ENCODE measurements around the gene RFXAP. TPM values are rescaled to one million over a fixed set of nuclear protein-coding genes. Genes with fewer than 3 reads are reported as not detected.

Gene RFXAP, protein sequence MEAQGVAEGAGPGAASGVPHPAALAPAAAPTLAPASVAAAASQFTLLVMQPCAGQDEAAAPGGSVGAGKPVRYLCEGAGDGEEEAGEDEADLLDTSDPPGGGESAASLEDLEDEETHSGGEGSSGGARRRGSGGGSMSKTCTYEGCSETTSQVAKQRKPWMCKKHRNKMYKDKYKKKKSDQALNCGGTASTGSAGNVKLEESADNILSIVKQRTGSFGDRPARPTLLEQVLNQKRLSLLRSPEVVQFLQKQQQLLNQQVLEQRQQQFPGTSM
- total RNA-seq (10 to 100 TPM; 10.2 to 11.7 TPM), polyA plus RNA-seq (3.3 TPM)

DNA sequence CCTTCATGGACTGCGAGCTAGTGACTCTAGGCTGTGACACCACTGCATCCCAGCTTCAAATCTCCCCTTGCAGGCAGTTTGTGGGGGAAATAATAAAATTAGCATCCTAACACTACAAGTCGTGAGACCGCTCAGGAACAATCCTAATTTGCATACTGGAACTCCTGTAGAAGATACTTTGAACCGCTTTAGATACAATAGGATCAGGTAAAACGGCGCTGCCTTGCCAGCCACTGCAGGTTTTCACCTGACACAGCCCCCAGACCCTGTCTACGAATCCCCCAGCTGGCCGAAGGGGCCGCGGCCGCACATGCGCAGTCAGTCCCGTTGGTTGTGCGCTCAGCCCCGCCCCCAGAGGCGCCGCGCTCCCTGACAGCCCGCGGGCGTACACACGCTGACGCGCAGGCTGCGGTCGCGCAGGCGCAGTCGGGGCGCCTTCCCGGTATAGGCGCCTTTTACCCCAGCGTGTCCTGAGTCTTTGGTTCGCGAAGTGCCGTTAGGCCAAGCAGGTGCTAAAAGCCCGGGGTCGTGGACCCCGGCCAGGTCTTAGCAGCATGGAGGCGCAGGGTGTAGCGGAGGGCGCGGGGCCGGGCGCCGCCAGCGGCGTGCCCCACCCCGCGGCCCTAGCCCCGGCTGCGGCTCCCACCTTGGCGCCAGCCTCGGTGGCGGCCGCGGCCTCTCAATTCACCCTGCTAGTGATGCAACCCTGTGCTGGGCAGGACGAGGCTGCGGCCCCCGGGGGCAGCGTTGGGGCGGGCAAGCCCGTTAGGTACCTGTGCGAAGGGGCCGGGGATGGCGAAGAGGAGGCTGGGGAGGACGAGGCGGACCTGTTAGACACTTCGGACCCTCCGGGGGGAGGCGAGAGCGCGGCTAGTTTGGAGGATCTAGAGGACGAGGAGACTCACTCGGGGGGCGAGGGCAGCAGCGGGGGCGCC is at the start of gene RFXAP:
TSS of gene RFXAP (plus strand) at position 419 of the 935 bp plus-strand sequence. CDS start at position 555, 136 bp downstream.
- peaks cover 0 to 14% (median 0%) of the 10 kb centered on the region in 3 donors for H3K36me3 Mint-ChIP-seq
- ChIA-PET POLR2A (interaction anchor here (1.0 kb wide), 1 partner anchor 181 kb away, joined by 3 read pairs; the partner anchor contains the start of gene EXOSC8), CTCF (interaction anchor here (1.0 kb wide), 1 partner anchor 8 kb away, joined by 4 read pairs; no protein-coding TSS in a partner anchor)

DNA sequence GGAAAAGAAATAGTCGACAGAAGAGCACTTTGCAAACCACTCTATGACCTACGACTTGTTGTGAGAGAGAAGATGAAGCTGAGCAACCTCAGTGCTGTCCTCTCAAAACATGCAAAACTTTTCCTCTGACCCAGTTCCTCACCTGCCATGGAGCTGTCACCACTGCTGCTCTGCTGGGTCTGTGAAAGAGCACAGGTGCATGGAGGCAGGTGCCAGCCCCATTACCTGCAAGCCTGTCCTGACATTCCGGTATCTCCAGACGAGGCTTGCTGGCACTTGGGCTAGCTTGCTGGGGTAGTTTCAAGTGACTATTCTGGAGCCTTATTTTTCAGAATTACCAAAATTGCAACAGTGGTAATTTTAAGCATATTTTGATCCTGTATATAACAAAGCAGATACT is 49.5 kb upstream of the RFXAP start:
- H3K27me3 Mint-ChIP-seq = peaks cover 7 to 26% of the 10 kb centered on the region in 2 donors

More for the DNA sequence above, at the start of gene RFXAP:
- Mint-ChIP-seq H3K27me3 (peaks cover 0 to 10% of the 10 kb centered on the region in 2 donors), H3K27ac (peak within 1 kb of the TSS; percentile 83 to 99 (median 94)), H3K9me3 (no peaks in the 10 kb centered on the region), H3K4me1 (peaks cover 47 to 57% (median 56%) of the 10 kb centered on the region in 3 donors), H3K4me3 (peak within 1 kb of the TSS; percentile 81 to 98 (median 95))
- no peaks in the 10 kb centered on the region for H3K36me3 ChIP-seq (ENCODE audit: insufficient read depth, low read length)
- H3K4me3 ChIP-seq (ENCODE audit: low read length) = peak within 1 kb of the TSS; percentile 97
- no peaks in the 10 kb centered on the region for H3K27me3 ChIP-seq (ENCODE audit: insufficient read depth, low read length, poor library complexity, severe bottlenecking)
- peaks cover 28% of the 10 kb centered on the region for H3K4me1 ChIP-seq (ENCODE audit: insufficient read depth, low read length)
- peak; percentile 88 to 93 (median 90) for DNase-seq
- H3K9me3 ChIP-seq (ENCODE audit: low read length) = no peaks in the 10 kb centered on the region
- H3K27ac ChIP-seq (ENCODE audit: low read depth, low read length) = peak within 1 kb of the TSS; percentile 81

DNA sequence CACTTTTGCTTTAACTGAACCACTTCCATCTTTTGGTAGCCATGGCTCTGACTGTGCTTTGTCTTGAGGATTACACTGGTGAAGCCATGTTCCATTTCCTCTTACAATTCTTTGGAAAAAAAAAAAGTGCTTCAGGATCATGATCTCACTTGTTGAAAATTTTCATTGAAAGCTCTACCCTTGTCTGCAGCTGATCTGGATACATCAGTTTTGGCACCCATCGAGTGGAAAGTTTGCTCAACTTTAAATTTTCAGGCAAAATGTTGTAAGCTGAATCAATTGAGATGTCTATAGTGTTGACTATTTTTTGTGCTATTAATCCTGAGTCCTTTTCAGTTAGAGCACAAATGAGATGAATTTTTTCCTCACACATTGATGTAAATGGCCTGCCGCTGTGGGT is 48.3 kb upstream of the RFXAP start:
- Histone ChIP-seq H3K27ac (ENCODE audit: low read depth, low read length) (no peak overlapping the region), H3K9me3 (ENCODE audit: low read length) (no peaks in the 10 kb centered on the region), H3K27me3 (ENCODE audit: insufficient read depth, low read length, poor library complexity, severe bottlenecking) (peaks cover 3% of the 10 kb centered on the region), H3K36me3 (ENCODE audit: insufficient read depth, low read length) (no peaks in the 10 kb centered on the region), H3K4me3 (ENCODE audit: low read length) (no peak overlapping the region), H3K4me1 (ENCODE audit: insufficient read depth, low read length) (no peaks in the 10 kb centered on the region)
- Mint-ChIP-seq H3K9me3 (peaks cover 6 to 11% (median 8%) of the 10 kb centered on the region in 5 donors), H3K36me3 (no peaks in the 10 kb centered on the region), H3K4me3 (no peak overlapping the region), H3K27ac (no peak overlapping the region), H3K4me1 (no peaks in the 10 kb centered on the region), H3K27me3 (peaks cover 6 to 20% of the 10 kb centered on the region in 2 donors)
- ChIA-PET CTCF (no interaction called here), POLR2A (no interaction called here)
- no peak for DNase-seq

More for the DNA sequence above, 49.5 kb upstream of the RFXAP start:
- CTCF ChIA-PET = no interaction called here
- DNase-seq = no peak
- Mint-ChIP-seq H3K36me3 (no peaks in the 10 kb centered on the region), H3K4me3 (no peak overlapping the region), H3K9me3 (peaks cover 6 to 12% (median 8%) of the 10 kb centered on the region in 5 donors), H3K4me1 (no peaks in the 10 kb centered on the region), H3K27ac (no peak overlapping the region)
- H3K27ac ChIP-seq (ENCODE audit: low read depth, low read length) = no peak overlapping the region
- no peak overlapping the region for H3K4me3 ChIP-seq (ENCODE audit: low read length)
- H3K9me3 ChIP-seq (ENCODE audit: low read length) = no peaks in the 10 kb centered on the region
- no peaks in the 10 kb centered on the region for H3K4me1 ChIP-seq (ENCODE audit: insufficient read depth, low read length)
- peaks cover 3% of the 10 kb centered on the region for H3K27me3 ChIP-seq (ENCODE audit: insufficient read depth, low read length, poor library complexity, severe bottlenecking)
- POLR2A ChIA-PET = no interaction called here
- H3K36me3 ChIP-seq (ENCODE audit: insufficient read depth, low read length) = no peaks in the 10 kb centered on the region

DNA sequence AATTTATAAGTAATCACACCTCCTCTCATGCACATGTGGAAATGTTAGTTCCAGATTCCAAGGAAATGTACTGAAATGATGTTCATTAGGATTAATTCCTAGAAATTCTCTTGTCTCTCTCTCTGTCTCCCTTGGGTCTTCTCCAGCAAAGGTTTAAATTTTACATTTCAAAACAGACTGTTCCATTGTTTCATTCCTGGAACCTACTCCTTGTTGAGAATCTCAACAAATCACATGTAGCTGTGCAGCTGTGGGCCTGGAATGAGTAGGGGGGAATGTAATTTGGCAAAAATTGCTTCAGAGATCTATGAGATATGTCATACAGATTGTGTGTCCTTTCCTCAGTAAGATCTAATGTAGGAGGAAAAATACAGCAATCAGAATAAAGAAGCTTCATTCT is 46.2 kb upstream of the RFXAP start:
- H3K36me3 Mint-ChIP-seq = no peaks in the 10 kb centered on the region
- H3K27me3 Mint-ChIP-seq = peaks cover 9 to 26% of the 10 kb centered on the region in 2 donors
- no peak overlapping the region for H3K27ac Mint-ChIP-seq
- H3K9me3 Mint-ChIP-seq = peaks cover 0 to 3% (median 0%) of the 10 kb centered on the region in 5 donors
- Histone ChIP-seq H3K36me3 (ENCODE audit: insufficient read depth, low read length) (no peaks in the 10 kb centered on the region), H3K4me1 (ENCODE audit: insufficient read depth, low read length) (no peaks in the 10 kb centered on the region), H3K27ac (ENCODE audit: low read depth, low read length) (no peak overlapping the region), H3K9me3 (ENCODE audit: low read length) (no peaks in the 10 kb centered on the region), H3K4me3 (ENCODE audit: low read length) (no peak overlapping the region), H3K27me3 (ENCODE audit: insufficient read depth, low read length, poor library complexity, severe bottlenecking) (peaks cover 3% of the 10 kb centered on the region)
- H3K4me3 Mint-ChIP-seq = no peak overlapping the region
- ChIA-PET CTCF (no interaction called here), POLR2A (no interaction called here)
- H3K4me1 Mint-ChIP-seq = no peaks in the 10 kb centered on the region
- no peak for DNase-seq

DNA sequence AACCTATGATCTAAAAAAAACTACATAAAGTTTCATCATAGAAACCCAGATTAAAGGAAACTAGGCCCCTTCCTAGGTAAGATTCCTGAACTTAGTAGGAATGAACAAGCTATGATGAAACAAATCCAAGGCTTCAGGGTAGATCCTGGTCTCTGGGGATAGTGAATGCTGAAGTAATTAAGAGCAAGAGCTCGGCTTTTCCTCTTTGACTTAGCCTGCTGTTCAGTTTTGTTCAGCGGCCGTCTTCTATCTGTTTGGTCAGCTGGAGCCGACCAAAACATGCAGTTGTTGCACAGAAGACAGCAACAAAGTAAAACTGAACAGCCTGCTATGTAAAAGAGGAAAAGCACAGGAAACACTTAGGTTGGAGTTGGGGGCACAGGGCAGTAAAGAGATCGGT is 44.1 kb upstream of the RFXAP start:
- H3K4me1 ChIP-seq (ENCODE audit: insufficient read depth, low read length) = no peaks in the 10 kb centered on the region
- Mint-ChIP-seq H3K9me3 (peaks cover 0 to 3% (median 0%) of the 10 kb centered on the region in 5 donors), H3K4me1 (no peaks in the 10 kb centered on the region), H3K27me3 (peaks cover 7 to 26% of the 10 kb centered on the region in 2 donors), H3K36me3 (no peaks in the 10 kb centered on the region), H3K27ac (no peak overlapping the region), H3K4me3 (no peak overlapping the region)
- H3K9me3 ChIP-seq (ENCODE audit: low read length) = no peaks in the 10 kb centered on the region
- ChIA-PET POLR2A (no interaction called here), CTCF (no interaction called here)
- no peaks in the 10 kb centered on the region for H3K36me3 ChIP-seq (ENCODE audit: insufficient read depth, low read length)
- H3K4me3 ChIP-seq (ENCODE audit: low read length) = no peak overlapping the region
- H3K27ac ChIP-seq (ENCODE audit: low read depth, low read length) = no peak overlapping the region
- no peak for DNase-seq
- peaks cover 3% of the 10 kb centered on the region for H3K27me3 ChIP-seq (ENCODE audit: insufficient read depth, low read length, poor library complexity, severe bottlenecking)

DNA sequence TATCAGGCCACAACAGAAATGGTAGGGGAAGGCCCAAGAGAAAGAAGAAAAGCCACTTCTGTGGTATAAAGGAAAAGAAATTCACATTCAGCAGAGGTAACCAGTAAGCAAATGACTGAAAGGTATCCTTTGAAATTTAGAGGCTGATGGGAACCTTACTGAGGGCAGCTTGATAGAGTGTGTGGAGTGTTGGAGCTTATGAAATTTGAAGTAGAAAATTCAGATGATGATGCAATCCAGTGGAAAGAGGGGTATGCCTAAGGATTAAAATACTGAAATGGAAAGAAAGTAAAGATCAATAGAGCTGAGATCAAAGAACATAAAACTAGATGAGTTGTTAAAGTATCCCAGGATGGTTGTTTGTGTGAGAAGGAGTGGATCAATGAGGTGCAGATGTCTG is 42.8 kb upstream of the RFXAP start:
- no peaks in the 10 kb centered on the region for H3K4me1 Mint-ChIP-seq
- Histone ChIP-seq H3K9me3 (ENCODE audit: low read length) (no peaks in the 10 kb centered on the region), H3K36me3 (ENCODE audit: insufficient read depth, low read length) (no peaks in the 10 kb centered on the region), H3K27me3 (ENCODE audit: insufficient read depth, low read length, poor library complexity, severe bottlenecking) (peaks cover 3% of the 10 kb centered on the region), H3K27ac (ENCODE audit: low read depth, low read length) (no peak overlapping the region), H3K4me3 (ENCODE audit: low read length) (no peak overlapping the region), H3K4me1 (ENCODE audit: insufficient read depth, low read length) (no peaks in the 10 kb centered on the region)
- H3K36me3 Mint-ChIP-seq = no peaks in the 10 kb centered on the region
- ChIA-PET CTCF (no interaction called here), POLR2A (no interaction called here)
- H3K4me3 Mint-ChIP-seq = no peak overlapping the region
- no peak for DNase-seq
- peaks cover 7 to 26% of the 10 kb centered on the region in 2 donors for H3K27me3 Mint-ChIP-seq
- peaks cover 0 to 3% (median 0%) of the 10 kb centered on the region in 5 donors for H3K9me3 Mint-ChIP-seq
- no peak overlapping the region for H3K27ac Mint-ChIP-seq

DNA sequence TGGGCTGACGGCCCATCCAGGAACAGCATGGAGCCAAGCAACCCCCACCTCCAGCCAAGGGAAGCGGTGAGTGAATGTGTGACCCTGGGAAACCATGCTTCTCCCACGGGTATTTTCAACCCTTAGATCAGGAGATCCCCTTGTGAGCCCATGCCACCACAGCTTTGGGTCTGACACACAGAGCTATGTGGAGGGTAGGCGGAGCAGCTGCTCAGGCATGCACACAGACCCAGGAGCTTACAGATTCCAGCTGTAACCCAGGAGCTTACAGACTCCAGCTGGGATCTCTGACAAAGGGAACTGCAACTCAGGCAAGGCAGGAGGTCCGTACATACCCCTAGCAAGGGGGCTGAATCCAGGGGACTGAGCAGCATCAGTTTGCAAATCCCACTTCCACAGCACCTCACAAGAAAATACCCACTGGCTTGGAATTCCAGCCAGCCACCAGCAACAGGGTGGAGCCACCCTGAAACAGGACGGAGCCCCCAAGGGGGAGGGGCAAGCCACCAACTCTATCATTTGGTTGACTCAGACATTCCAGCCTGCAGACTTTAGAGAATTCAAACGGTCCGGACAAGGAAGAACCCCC is 40.8 kb upstream of the RFXAP start:
- Mint-ChIP-seq H3K4me3 (no peak overlapping the region), H3K9me3 (no peaks in the 10 kb centered on the region), H3K4me1 (no peaks in the 10 kb centered on the region), H3K36me3 (no peaks in the 10 kb centered on the region), H3K27me3 (peaks cover 7 to 33% of the 10 kb centered on the region in 2 donors), H3K27ac (no peak overlapping the region)
- H3K36me3 ChIP-seq (ENCODE audit: insufficient read depth, low read length) = no peaks in the 10 kb centered on the region
- H3K4me1 ChIP-seq (ENCODE audit: insufficient read depth, low read length) = no peaks in the 10 kb centered on the region
- CTCF ChIA-PET = no interaction called here
- no peaks in the 10 kb centered on the region for H3K27me3 ChIP-seq (ENCODE audit: insufficient read depth, low read length, poor library complexity, severe bottlenecking)
- no peaks in the 10 kb centered on the region for H3K9me3 ChIP-seq (ENCODE audit: low read length)
- DNase-seq = no peak
- POLR2A ChIA-PET = no interaction called here
- no peak overlapping the region for H3K4me3 ChIP-seq (ENCODE audit: low read length)
- H3K27ac ChIP-seq (ENCODE audit: low read depth, low read length) = no peak overlapping the region

DNA sequence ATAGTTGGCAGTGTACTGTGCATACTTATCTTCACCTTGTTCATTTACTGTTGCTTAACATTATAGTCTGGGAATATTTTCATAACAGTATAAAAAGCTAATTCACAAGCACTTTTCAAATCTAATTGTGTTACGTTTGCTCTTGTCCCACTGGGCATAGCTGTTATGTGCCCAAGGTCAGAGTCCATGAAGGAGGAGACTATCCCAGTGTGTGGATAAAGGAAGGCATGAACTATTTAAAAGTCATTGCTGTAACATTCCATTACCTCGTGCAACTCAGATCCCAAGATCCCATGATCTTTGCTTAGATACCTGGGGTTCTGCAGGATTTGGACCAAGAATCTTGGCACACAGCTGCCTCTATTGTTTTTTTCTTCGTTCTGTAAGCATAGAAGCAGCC is 35.1 kb upstream of the RFXAP start:
- CTCF ChIA-PET = no interaction called here
- H3K36me3 Mint-ChIP-seq = no peaks in the 10 kb centered on the region
- no peak overlapping the region for H3K27ac Mint-ChIP-seq
- Histone ChIP-seq H3K4me1 (ENCODE audit: insufficient read depth, low read length) (no peaks in the 10 kb centered on the region), H3K36me3 (ENCODE audit: insufficient read depth, low read length) (no peaks in the 10 kb centered on the region), H3K27me3 (ENCODE audit: insufficient read depth, low read length, poor library complexity, severe bottlenecking) (no peaks in the 10 kb centered on the region), H3K4me3 (ENCODE audit: low read length) (no peak overlapping the region), H3K9me3 (ENCODE audit: low read length) (no peaks in the 10 kb centered on the region), H3K27ac (ENCODE audit: low read depth, low read length) (no peak overlapping the region)
- H3K4me1 Mint-ChIP-seq = no peaks in the 10 kb centered on the region
- peaks cover 10 to 60% of the 10 kb centered on the region in 2 donors for H3K27me3 Mint-ChIP-seq
- POLR2A ChIA-PET = no interaction called here
- no peak for DNase-seq
- H3K4me3 Mint-ChIP-seq = no peak overlapping the region
- H3K9me3 Mint-ChIP-seq = no peaks in the 10 kb centered on the region

All from CD8-positive, alpha-beta memory T cell (primary cell).